Measurements from ENCODE around the gene PSPN. TPM values are rescaled to one million over a fixed set of nuclear protein-coding genes. Genes with fewer than 3 reads are reported as not detected.

The PSPN gene
- total and polyA plus RNA-seq, 2 of the 13 experiments (the other 11 are each of a cell fraction or from before 2014, with no cell fraction given) = 0.69 to 1.1 TPM

GRCh38 chr19:6424939-6425731 lies 49.4 kb upstream of the PSPN start (continued):
- TF ChIP-seq FOXM1 (CRISPR knock-in tag; IDR thresholded peaks at IDR 0.05) (no peak), IRX3 (CRISPR knock-in tag; IDR thresholded peaks at IDR 0.05; ENCODE audit: borderline replicate concordance, low read depth) (no peak), ZFP36L2 (CRISPR knock-in tag; IDR thresholded peaks at IDR 0.05) (no peak), HBP1 (CRISPR knock-in tag; IDR thresholded peaks at IDR 0.05; ENCODE audit: low read depth) (no peak), ZNF235 (CRISPR knock-in tag; IDR thresholded peaks at IDR 0.05; ENCODE audit: borderline replicate concordance) (no peak), ATM (IDR thresholded peaks at IDR 0.05; ENCODE audit: borderline replicate concordance) (no peak), SNAPC5 (CRISPR knock-in tag; IDR thresholded peaks at IDR 0.05; ENCODE audit: borderline replicate concordance) (no peak), TMF1 (CRISPR knock-in tag; IDR thresholded peaks at IDR 0.05; ENCODE audit: low read depth) (no peak), ASH2L (IDR thresholded peaks at IDR 0.05; ENCODE audit: insufficient read length, low read depth, low read length) (no peak), POGK (CRISPR knock-in tag; conservative IDR thresholded peaks at IDR 0.05) (peak; percentile 48; the same call in 1 of the 2 replicates), SYNCRIP (IDR thresholded peaks at IDR 0.05; ENCODE audit: insufficient read depth, low read depth, low read length) (no peak), MXI1 (IDR thresholded peaks at IDR 0.05; ENCODE audit: borderline replicate concordance, low read depth, low read length) (no peak; the same call in 2 of the 3 replicates), CENPT (CRISPR knock-in tag; IDR thresholded peaks at IDR 0.05; ENCODE audit: low read depth) (no peak; the same call in 1 of the 2 replicates), SNRNP70 (IDR thresholded peaks at IDR 0.05; ENCODE audit: low read depth, low read length) (no peak), ZFP90 (CRISPR knock-in tag; IDR thresholded peaks at IDR 0.05; ENCODE audit: borderline replicate concordance) (peak; percentile 36; the same call in 1 of the 2 replicates), CSRNP1 (CRISPR knock-in tag; IDR thresholded peaks at IDR 0.05) (peak; percentile 76), CC2D1A (CRISPR knock-in tag; IDR thresholded peaks at IDR 0.05) (no peak), SOX6 (IDR thresholded peaks at IDR 0.05) (no peak), SOX6 (CRISPR knock-in tag; IDR thresholded peaks at IDR 0.05) (no peak), ZBTB38 (CRISPR knock-in tag; IDR thresholded peaks at IDR 0.05) (peak; percentile 100), WIZ (CRISPR knock-in tag; IDR thresholded peaks at IDR 0.05) (no peak), ZNF780A (CRISPR knock-in tag; IDR thresholded peaks at IDR 0.05) (no peak), NFE2L1 (CRISPR knock-in tag; IDR thresholded peaks at IDR 0.05; ENCODE audit: borderline replicate concordance) (no peak), TOPORS (CRISPR knock-in tag; IDR thresholded peaks at IDR 0.05) (0 out of 2 replicates have a peak, but pooled peaks have one; percentile 20), ZFX (CRISPR knock-in tag; IDR thresholded peaks at IDR 0.05; ENCODE audit: low read depth) (peak; percentile 75), PLRG1 (conservative IDR thresholded peaks at IDR 0.05) (no peak), DNMT3B (CRISPR knock-in tag; conservative IDR thresholded peaks at IDR 0.05) (no peak)

Data from HepG2 (cell line).